LNCaP clone FGC (cell line): Measurements from ENCODE around the gene RRAS.

Source experiments
- DNase-seq: peaks from one replicate; pipeline ENCODE4 v3.0.0-alpha.2; 2011; ENCODE audit warnings: low read depth
- H3K4me3 ChIP-seq: 2 replicates; pipeline ENCODE4 v1.5.1; 2011; ENCODE audit warnings: mild to moderate bottlenecking, low read depth, low read length, control low read depth
- TF ChIP-seq, protein P1 (sequence below): IDR thresholded peaks from 2 replicates; pipeline ENCODE4 v1.5.1; 2012; ENCODE audit warnings: mild to moderate bottlenecking; ENCODE audit not compliant: control insufficient read depth, insufficient read depth; ENCODE audit errors: extremely low read depth

The RRAS gene

DNA sequence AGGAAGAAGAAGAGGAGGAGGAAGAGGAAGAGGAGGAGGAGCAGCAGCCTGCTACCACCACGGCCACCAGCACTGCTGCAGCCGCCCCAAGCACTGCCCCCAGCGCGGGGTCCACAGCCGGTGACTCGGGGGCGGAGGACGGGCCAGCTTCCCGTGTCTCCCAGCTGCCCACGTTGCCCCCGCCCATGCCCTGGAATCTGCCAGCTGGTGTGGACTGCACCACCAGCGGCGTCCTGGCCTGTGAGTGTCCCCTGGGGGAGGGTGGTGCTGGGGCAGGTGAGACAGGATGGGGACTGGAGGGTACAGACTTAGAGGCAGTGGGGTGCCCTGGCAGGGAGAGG, 13.5 kb upstream of the RRAS start:
- H3K4me3 ChIP-seq = no peak overlapping the region
- DNase-seq = no peak
- TF ChIP-seq, protein P1, sequence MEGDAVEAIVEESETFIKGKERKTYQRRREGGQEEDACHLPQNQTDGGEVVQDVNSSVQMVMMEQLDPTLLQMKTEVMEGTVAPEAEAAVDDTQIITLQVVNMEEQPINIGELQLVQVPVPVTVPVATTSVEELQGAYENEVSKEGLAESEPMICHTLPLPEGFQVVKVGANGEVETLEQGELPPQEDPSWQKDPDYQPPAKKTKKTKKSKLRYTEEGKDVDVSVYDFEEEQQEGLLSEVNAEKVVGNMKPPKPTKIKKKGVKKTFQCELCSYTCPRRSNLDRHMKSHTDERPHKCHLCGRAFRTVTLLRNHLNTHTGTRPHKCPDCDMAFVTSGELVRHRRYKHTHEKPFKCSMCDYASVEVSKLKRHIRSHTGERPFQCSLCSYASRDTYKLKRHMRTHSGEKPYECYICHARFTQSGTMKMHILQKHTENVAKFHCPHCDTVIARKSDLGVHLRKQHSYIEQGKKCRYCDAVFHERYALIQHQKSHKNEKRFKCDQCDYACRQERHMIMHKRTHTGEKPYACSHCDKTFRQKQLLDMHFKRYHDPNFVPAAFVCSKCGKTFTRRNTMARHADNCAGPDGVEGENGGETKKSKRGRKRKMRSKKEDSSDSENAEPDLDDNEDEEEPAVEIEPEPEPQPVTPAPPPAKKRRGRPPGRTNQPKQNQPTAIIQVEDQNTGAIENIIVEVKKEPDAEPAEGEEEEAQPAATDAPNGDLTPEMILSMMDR = no peak

DNA sequence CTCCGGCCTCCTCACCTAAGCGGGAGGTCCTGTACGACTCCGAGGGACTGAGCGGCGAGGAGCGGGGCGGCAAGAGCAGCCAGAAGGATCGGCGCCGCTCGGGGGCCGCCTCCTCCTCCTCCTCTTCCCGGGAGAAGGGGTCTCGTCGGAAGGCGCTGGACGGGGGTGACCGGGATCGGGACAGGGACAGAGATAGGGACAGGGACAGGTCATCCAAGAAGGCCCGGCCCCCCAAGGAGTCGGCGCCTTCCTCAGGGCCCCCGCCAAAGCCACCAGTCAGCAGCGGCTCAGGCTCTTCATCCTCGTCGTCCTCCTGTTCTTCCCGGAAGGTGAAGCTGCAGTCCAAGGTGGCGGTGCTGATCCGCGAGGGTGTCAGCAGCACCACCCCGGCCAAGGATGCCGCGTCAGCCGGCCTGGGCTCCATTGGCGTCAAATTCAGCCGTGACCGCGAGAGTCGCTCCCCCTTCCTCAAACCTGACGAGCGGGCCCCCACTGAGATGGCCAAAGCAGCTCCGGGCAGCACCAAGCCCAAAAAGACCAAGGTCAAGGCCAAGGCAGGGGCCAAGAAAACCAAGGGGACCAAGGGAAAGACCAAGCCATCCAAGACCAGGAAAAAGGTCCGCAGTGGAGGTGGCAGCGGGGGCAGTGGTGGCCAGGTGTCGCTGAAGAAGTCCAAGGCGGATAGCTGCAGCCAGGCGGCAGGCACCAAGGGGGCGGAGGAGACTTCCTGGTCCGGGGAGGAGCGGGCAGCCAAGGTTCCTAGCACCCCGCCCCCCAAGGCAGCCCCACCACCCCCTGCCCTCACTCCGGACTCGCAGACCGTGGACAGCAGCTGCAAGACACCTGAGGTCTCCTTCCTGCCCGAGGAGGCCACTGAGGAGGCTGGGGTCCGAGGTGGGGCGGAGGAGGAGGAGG, 12.9 kb upstream of the RRAS start:
- no peak for DNase-seq
- TF ChIP-seq, protein P1 = no peak
- no peak overlapping the region for H3K4me3 ChIP-seq

DNA sequence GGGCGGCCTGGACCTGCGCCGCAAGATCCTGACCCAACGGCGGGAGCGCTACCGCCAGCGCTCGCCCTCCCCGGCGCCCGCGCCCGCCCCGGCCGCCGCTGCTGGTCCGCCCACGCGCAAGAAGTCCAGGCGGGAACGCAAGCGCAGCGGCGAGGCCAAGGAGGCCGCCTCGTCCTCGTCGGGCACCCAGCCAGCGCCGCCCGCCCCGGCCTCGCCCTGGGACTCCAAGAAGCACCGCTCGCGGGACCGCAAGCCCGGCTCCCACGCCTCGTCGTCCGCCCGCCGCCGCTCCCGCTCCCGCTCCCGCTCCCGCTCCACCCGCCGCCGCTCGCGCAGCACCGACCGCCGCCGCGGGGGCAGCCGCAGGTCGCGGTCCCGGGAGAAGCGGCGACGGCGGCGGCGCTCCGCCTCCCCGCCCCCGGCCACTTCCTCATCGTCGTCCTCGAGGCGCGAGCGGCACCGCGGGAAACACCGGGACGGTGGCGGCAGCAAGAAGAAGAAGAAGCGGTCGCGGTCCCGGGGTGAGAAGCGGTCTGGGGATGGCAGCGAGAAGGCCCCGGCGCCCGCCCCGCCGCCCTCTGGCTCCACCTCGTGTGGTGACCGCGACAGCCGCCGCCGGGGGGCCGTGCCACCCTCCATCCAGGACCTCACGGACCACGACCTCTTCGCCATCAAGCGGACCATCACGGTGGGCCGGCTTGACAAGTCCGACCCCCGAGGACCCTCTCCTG, 12.0 kb upstream of the RRAS start:
- no peak overlapping the region for H3K4me3 ChIP-seq
- DNase-seq = no peak
- TF ChIP-seq, protein P1 = no peak

DNA sequence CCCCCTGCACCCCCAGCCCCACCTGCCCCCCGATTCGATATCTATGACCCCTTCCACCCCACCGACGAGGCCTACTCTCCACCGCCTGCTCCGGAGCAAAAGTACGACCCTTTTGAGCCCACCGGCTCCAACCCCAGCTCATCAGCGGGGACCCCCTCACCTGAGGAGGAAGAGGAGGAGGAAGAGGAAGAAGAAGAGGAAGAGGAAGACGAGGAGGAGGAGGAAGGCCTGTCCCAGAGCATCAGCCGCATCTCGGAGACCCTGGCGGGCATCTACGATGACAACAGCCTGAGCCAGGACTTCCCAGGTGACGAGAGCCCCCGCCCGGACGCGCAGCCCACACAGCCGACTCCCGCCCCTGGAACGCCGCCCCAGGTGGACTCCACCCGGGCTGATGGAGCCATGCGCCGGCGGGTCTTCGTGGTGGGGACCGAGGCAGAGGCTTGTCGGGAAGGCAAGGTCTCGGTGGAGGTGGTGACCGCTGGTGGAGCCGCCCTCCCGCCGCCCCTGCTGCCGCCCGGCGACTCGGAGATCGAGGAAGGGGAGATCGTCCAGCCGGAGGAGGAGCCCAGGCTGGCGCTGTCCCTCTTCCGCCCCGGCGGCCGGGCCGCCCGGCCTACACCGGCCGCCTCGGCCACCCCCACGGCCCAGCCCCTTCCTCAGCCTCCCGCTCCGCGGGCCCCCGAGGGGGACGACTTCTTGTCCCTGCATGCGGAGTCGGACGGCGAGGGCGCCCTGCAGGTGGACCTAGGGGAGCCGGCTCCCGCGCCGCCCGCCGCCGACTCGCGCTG, 11.3 kb upstream of the RRAS start:
- H3K4me3 ChIP-seq = no peak overlapping the region
- no peak for DNase-seq
- TF ChIP-seq, protein P1 = no peak

DNA sequence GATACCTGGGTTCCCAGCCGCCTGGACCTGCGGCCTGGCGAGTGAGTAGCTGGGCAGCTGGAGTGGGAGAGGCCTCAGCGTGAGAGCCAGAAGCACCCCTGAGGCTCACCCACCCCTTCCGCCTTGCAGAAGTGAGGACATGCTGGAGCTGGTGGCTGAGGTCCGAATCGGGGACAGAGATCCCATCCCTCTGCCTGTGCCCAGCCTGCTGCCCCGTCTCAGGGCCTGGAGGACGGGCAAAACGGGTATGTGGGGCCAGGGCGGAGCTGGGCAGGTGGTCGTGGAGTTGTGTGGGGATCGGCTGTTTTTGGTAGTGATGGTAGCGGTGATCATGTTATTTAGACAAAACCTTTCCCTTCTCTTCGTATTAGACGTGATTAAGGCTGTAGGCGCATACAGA, 6.6 kb upstream of the RRAS start:
- TF ChIP-seq, protein P1 = no peak
- no peak for DNase-seq
- H3K4me3 ChIP-seq = no peak overlapping the region

DNA sequence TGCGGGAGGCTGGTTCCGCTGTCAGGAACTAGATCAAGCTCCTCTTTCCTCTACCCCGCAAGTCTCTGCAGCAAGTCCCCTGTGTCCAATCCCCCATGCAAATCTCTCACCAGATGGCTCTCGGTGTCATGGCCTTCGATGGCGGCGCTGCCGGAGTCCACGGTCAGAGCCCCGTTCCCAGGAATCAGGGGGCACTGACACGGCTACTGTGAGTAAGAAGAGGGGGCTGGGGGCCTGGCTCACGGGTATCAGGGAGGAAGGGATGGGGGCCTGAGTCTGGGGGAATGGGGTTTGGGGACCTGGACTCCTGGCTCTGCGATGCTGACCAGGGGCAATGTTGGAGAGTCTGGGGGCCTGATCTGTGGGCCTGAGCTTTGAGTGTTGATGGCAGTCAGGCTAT, 6.1 kb upstream of the RRAS start:
- TF ChIP-seq, protein P1 = no peak
- H3K4me3 ChIP-seq = no peak overlapping the region
- DNase-seq = no peak
